ENCODE measurements around the gene SNTG2. TPM values are rescaled to one million over a fixed set of nuclear protein-coding genes. Genes with fewer than 3 reads are reported as not detected.

SNTG2 gene
- total RNA-seq, 4 donors from 2014 or later: 3.3 to 7.4 (median 4.5) TPM

GRCh38 chr2:1071650-1072049, 121.0 kb downstream of the SNTG2 start:
- Histone ChIP-seq H3K27ac (replicated peaks in 1 of 4) (no peak overlapping the region), H3K4me1 (no peaks in the 10 kb centered on the region), H3K9me3 (peaks cover 0 to 16% (median 6%) of the 10 kb centered on the region in 4 donors), H3K36me3 (no peaks in the 10 kb centered on the region), H3K27me3 (peaks cover 0 to 15% (median 0%) of the 10 kb centered on the region in 4 donors), H3K4me3 (no peak overlapping the region)
- DNase-seq (ENCODE audit: extremely low spot score): no peak
- intact Hi-C loops (cut with DNase I): no loop called here
- TF ChIP-seq POLR2AphosphoS5 (IDR thresholded peaks at IDR 0.05) (no peak), POLR2A (IDR thresholded peaks at IDR 0.05; ENCODE audit: low read depth) (no peak), CTCF (IDR thresholded peaks at IDR 0.05) (no peak), EP300 (IDR thresholded peaks at IDR 0.05) (no peak)
- WGBS: 94% methylated on average over 3 of the region's 3 CpGs

GRCh38 chr2:1072250-1072649, 121.6 kb downstream of the SNTG2 start:
- no peaks in the 10 kb centered on the region for H3K36me3 ChIP-seq
- intact Hi-C loops (cut with DNase I): no loop called here
- no peak for DNase-seq (ENCODE audit: extremely low spot score)
- no peak overlapping the region for H3K27ac ChIP-seq (replicated peaks in 1 of 4)
- H3K27me3 ChIP-seq: peaks cover 0 to 15% (median 0%) of the 10 kb centered on the region in 4 donors
- TF ChIP-seq CTCF (IDR thresholded peaks at IDR 0.05): no peak
- no peak for TF ChIP-seq EP300 (IDR thresholded peaks at IDR 0.05)
- TF ChIP-seq POLR2A (IDR thresholded peaks at IDR 0.05; ENCODE audit: low read depth): no peak
- TF ChIP-seq POLR2AphosphoS5 (IDR thresholded peaks at IDR 0.05): no peak
- H3K4me1 ChIP-seq: no peaks in the 10 kb centered on the region
- no peak overlapping the region for H3K4me3 ChIP-seq
- peaks cover 0 to 16% (median 6%) of the 10 kb centered on the region in 4 donors for H3K9me3 ChIP-seq

- Histone ChIP-seq H3K27ac (replicated peaks in 1 of 4) (no peak overlapping the region), H3K4me3 (no peak overlapping the region), H3K4me1 (peaks cover 0 to 6% (median 0%) of the 10 kb centered on the region in 4 donors), H3K36me3 (no peaks in the 10 kb centered on the region), H3K9me3 (no peaks in the 10 kb centered on the region), H3K27me3 (peaks cover 0 to 17% (median 0%) of the 10 kb centered on the region in 4 donors)
- intact Hi-C loops (cut with DNase I): no loop called here
- DNase-seq (ENCODE audit: extremely low spot score): no peak
- TF ChIP-seq CTCF (IDR thresholded peaks at IDR 0.05): no peak
- WGBS: 80% methylated on average over 9 of the region's 9 CpGs
These were observed 127.3 kb downstream of the SNTG2 start for GRCh38 chr2:1077911-1078310.

- intact Hi-C loops (cut with DNase I): no loop called here
- Histone ChIP-seq H3K4me1 (peaks cover 0 to 6% (median 0%) of the 10 kb centered on the region in 4 donors), H3K27ac (replicated peaks in 1 of 4) (no peak overlapping the region), H3K36me3 (no peaks in the 10 kb centered on the region), H3K4me3 (no peak overlapping the region), H3K27me3 (peaks cover 0 to 17% (median 0%) of the 10 kb centered on the region in 4 donors), H3K9me3 (no peaks in the 10 kb centered on the region)
- TF ChIP-seq POLR2A (IDR thresholded peaks at IDR 0.05; ENCODE audit: low read depth): no peak
- WGBS: 78% methylated on average over 10 of the region's 10 CpGs
- DNase-seq (ENCODE audit: extremely low spot score): no peak
These were observed 127.7 kb downstream of the SNTG2 start for GRCh38 chr2:1078326-1078725.

- Histone ChIP-seq H3K9me3 (no peaks in the 10 kb centered on the region), H3K27me3 (peaks cover 0 to 17% (median 0%) of the 10 kb centered on the region in 4 donors), H3K4me1 (peaks cover 0 to 6% (median 0%) of the 10 kb centered on the region in 4 donors), H3K27ac (replicated peaks in 1 of 4) (no peak overlapping the region), H3K36me3 (no peaks in the 10 kb centered on the region), H3K4me3 (no peak overlapping the region)
- no peak for DNase-seq (ENCODE audit: extremely low spot score)
- intact Hi-C loops (cut with DNase I): no loop called here
- WGBS: 90% methylated on average over 15 of the region's 15 CpGs
- TF ChIP-seq POLR2A (IDR thresholded peaks at IDR 0.05; ENCODE audit: low read depth) (no peak), CTCF (IDR thresholded peaks at IDR 0.05) (no peak), POLR2AphosphoS5 (IDR thresholded peaks at IDR 0.05) (no peak), EP300 (IDR thresholded peaks at IDR 0.05) (no peak)
These were observed 129.5 kb downstream of the SNTG2 start for GRCh38 chr2:1079873-1080799.

All from esophagus muscularis mucosa (tissue), 4 donors.